HG02938 (cell line): Measurements from ENCODE around the gene PAOX.
"Not testable (repeated sequence)": the region's sequence is repeated elsewhere in the genome, so short reads cannot be mapped to it uniquely, and the experiment has no call there.

Experiments used
- ATAC-seq: cut with Tn5 transposase; IDR thresholded peaks from one replicate; pipeline ENCODE4 v1.9.1; 2021; ENCODE audit warnings: mild to moderate bottlenecking, moderate library complexity; ENCODE audit not compliant: unreplicated experiment

PAOX gene

DNA sequence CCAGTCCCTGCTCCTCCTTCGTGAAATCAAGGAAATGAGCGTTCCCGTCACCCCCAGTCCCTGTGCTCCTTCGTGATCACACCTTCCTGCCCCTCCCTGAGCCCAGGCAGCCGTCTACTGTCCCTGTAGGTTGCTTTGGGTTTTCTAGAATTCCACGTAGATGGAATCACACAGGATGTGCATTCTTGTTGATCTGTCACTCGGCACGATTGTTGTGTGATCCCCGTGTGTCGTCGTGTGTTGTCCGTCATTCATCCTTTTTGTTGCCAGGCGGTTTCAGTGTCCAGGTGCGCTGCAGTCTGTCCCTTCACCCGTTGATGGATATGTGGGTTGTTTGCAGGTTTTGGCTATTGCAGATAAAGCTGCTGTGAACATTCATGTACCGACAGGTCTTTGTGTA, 24.3 kb downstream of the PAOX start:
- ATAC-seq = no peak

GRCh38 chr10:133403784-133404183, 24.7 kb downstream of the PAOX start:
- ATAC-seq = no peak

DNA sequence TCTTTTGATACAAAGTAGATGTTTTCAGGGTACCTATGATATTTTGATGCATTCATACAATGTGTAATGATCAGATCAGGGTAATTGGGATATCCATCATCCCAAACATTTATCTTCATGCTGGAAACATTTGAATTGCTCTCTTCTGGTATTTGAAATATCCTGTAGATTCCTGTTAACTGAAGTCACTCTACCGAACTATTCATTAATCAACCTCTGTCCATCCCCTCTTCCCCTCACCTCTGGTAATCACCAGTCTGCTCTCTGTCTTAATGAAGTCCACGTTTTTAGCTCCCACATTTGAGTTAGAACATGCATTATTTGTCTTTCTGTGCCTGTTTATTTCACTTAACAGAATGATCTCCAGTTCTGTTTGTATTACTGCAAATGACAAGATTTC, 26.2 kb downstream of the PAOX start:
- ATAC-seq = no peak

- ATAC-seq = no peak
Observed at GRCh38 chr10:133405844-133406527, 26.9 kb downstream of the PAOX start.

DNA sequence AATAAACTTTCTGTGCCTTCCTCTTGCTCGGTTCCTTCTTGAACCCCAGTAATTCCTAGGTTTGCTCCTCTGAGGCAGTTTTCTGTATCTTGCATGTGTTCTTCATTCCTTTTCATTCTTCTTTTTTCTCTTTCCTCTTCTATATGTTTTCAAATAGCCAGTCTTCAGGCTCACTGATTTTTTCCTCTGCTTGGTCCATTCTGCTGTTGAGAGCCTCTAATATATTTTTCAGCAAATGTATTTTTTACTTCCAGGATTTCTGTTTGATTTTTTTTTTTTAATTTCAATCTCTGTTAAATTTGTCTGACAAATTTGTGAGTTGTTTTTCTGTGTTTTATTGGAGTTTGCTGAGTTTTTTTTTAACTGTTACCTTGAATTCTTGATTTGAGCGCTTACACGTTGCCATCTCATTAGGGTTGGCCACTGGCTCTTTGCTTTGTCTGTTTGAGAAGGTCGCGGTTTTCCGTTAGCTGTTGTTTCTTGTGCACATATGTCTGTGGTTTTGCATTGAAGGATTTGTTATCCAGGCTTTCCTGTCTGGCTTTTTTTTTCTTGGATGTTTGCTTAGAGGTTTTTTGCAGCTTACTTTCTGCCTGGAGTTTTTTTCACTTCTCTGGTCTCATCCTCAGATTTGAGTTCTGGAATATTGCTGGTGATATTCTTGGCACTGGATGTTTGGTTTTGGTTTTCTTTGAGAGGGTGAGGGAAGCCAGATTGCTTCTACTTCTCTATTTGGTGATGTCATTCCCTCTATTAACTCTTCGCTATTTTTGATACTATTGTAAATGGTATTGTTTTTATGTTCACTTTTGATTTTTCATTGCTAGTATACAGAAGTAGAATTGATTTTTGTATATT, 32.7 kb downstream of the PAOX start:
- ATAC-seq = no peak

DNA sequence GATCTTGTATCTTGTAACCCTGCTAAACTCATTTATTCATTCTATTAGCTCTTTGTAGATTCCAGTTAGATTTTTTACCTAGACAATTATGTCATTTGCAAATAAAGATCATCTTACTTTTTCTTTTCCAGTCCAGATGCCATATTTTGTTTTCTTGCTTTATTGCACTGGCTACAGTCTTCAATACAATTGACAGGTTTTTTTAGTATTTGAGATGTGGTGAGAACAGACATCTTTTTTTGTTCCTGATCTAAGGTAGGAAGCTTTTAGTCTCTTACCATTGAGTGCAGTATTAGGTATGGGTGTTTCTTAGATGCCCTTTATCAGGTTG, 33.3 kb downstream of the PAOX start:
- ATAC-seq = no peak

GRCh38 chr10:133414401-133414800, 35.3 kb downstream of the PAOX start:
- ATAC-seq = not testable (repeated sequence)

- ATAC-seq = no peak
Observed at GRCh38 chr10:133415752-133416151, 36.7 kb downstream of the PAOX start.

- no peak for ATAC-seq
Observed at GRCh38 chr10:133418289-133418993, 39.4 kb downstream of the PAOX start.

- ATAC-seq = no peak
Observed at GRCh38 chr10:133419211-133419950, 40.3 kb downstream of the PAOX start.

- ATAC-seq = no peak
Observed at GRCh38 chr10:133420028-133420427, 41.0 kb downstream of the PAOX start.

DNA sequence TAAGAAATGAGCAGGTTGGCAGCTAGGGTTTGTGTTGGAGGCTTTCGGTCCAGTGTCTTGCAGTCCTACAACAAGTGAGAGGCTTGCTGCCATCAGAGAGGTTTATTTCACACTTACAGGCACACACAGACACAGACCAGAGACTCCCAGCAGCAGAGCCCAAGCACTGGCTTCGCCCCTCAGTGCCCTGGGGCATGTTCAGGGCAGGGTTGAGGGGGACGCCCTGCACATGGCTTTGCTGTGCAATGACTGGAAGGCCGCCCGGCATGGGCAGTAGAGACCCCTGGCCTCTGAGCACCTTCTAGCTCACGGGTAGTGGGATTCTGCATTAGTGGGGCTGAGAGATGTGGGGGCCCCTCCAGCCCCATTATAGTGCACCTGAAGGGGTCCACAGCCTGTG, 41.5 kb downstream of the PAOX start:
- ATAC-seq = no peak

- ATAC-seq = no peak
Observed at GRCh38 chr10:133421336-133422222, 42.5 kb downstream of the PAOX start.

DNA sequence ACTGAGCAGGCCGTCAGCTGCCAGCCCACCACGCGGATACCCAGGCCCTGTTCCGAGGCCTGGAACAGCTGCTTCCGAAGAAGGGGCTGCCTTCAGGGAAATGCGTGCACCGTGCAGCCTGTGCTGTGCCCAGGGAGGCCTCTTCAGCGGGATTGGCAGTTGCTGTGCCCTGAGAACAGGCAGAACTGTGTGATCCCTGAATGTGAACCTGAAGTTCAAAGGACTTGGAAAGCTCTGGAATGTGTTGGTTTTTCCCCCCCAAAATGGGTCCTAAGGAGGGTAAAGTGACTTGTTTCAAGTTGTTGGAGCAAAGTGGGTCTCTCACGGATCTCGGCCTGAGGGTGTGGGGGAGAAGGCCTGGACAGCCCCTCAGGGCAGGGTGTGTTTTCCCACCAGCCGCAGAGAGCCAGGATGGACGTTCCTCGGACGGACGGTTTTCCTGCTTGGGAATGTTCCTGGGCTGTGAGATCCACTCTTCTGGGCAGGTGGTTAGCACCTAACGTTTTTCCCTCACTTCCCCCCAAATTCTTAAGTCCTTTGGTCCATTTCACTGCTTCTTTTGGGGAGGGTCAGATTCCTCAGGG, 43.3 kb downstream of the PAOX start:
- ATAC-seq = no peak

GRCh38 chr10:133422807-133423771, 44.0 kb downstream of the PAOX start:
- no peak for ATAC-seq

DNA sequence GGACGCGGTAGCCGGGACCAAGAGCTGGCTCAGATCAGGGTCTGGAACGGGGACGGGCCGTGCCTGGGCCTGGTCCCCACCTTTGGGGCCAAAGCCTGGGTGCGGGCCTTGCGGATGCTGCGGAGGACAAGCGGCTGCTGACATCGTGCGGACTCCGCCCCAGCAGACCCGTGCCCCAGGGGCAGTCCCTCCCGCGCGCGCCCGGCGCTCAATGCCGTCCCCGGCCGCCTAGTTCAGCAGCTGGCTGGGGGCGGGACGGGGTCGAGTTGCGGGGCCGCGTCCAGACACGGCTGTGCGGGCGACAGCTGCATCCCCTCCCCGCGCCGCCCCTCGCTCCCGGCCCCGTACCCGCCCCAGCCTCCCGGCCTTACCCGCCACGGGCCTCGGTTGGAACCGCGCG, 45.0 kb downstream of the PAOX start:
- not testable (repeated sequence) for ATAC-seq

DNA sequence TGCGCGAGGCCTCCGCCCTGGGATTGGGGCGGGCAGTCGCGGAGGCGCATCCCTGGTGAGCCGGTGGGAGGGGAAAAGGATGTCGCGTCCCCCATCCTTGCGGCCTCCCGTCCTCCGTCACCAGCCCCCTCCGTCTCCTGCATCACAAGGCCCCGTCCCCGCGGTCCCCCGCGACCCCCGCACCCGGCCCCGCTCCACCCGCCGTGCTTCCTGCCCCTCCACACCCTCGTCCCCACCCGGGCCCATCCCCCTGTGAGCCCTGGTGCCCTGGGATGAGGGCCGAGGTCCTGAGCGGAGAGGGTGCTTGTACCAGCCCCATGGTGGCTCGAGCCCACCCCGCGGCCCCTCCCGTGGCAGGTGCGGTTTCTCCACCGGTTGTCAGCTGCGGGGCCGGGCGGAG, 45.5 kb downstream of the PAOX start, which contains the start of gene SPRN:
Gene SPRN, minus strand, starts transcription at position 25 of the 400 bp plus-strand sequence. CDS start 944 bp downstream, outside the sequence.
- ATAC-seq = not testable (repeated sequence)

DNA sequence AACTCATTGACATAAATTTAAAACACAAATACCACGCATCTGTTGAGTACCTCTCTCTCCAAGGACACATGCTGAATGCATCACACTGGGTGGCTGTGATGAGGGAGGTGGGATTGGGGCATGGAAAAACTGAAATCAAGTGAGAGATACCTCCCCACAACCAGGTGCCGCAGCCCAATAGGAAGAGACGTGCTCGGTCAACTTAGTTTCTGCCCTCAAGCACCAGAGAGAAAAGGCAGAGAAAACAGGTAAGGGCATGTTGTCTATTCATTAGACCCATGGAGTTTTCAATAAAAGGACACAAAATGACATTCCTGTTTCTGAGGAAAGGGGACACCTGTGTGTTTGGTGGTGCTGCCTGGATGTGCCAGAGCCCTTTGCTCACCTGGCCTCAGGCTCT, 50.5 kb downstream of the PAOX start:
- not testable (repeated sequence) for ATAC-seq
